HG03139 (cell line): ENCODE data around the gene GSTA3.
"Not testable (repeated sequence)": the region's sequence is repeated elsewhere in the genome, so short reads cannot be mapped to it uniquely, and the experiment has no call there.

Experiments used
- ATAC-seq: cut with Tn5 transposase; IDR thresholded peaks from one replicate; pipeline ENCODE4 v1.9.1; 2021; ENCODE audit not compliant: unreplicated experiment

The GSTA3 gene

DNA sequence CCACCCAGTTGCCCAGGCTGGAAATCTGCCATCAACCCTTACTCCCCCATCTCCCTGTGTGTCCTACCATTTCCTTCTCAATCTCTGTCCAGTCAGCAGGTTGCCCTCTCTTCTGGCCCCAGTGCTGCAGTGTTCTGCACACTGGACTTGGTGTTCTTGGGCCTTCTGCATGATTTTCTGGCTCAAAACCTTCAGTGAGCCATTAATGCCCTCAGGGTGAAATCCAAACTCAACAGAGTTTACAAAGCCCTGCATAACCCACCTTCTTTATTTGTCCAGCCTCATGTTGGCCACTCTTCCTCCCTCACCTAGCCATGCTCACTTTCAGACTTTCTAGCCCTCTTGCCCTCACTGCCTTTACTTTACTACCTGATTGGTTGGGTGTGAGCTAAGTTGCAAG, 5.0 kb upstream of the GSTA3 start:
- ATAC-seq: no peak

DNA sequence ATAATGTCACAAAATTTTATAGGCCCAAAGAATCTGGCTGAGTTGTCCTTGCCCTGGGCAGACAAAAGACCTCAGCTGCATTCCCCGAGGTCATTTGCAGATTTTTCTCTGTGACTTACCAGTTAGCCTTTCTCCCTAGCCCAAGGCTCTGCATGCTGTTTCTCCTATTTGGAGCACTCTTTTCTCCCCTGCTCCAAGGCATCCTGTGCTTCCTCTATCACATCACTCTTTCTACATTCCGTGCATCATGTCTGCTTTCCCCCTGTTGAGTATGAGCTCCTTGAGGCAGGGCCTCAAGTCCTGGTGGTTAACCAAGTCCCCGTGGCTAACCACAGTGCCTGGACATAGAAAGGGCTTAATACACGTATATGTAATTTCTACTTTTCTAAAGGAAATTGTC, 593 bp upstream of the GSTA3 start:
- no peak for ATAC-seq

DNA sequence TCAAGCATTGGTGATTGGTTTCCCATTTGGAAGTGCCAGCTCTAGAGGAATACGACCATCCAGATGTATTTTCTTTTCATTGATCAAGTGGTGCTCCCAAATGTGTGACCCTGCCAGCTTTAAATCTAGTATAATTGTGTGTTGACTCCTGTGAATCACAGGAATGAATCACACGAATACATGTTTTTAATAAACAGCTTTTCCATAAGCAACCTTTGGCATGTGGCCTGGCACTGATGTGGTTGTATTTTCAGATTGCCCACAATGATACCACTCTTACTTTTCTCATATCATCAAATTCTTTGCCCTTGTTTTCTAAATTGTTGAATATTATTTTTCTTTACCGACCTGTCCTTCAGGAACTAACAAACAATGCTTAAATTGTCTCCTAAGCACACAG, 367 bp downstream of the GSTA3 start:
- ATAC-seq: no peak

DNA sequence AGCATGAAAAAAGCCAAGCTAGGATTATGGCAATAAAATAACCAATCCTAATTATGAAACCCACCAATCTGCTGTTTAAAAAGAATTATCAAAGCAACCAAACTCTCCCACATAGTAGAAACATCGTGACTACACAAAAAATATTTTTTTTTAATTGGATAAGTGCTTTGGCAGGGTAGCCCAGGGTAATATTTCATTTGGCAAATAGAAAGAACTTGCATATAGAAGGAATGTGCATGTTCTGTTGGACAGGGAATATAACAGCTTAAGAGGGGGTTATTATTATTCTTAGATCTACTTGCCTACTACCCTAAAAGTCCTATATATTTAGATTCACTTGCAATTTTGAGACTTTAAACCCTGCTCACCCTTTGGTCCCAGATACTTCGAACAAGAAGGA, 972 bp downstream of the GSTA3 start:
- no peak for ATAC-seq

DNA sequence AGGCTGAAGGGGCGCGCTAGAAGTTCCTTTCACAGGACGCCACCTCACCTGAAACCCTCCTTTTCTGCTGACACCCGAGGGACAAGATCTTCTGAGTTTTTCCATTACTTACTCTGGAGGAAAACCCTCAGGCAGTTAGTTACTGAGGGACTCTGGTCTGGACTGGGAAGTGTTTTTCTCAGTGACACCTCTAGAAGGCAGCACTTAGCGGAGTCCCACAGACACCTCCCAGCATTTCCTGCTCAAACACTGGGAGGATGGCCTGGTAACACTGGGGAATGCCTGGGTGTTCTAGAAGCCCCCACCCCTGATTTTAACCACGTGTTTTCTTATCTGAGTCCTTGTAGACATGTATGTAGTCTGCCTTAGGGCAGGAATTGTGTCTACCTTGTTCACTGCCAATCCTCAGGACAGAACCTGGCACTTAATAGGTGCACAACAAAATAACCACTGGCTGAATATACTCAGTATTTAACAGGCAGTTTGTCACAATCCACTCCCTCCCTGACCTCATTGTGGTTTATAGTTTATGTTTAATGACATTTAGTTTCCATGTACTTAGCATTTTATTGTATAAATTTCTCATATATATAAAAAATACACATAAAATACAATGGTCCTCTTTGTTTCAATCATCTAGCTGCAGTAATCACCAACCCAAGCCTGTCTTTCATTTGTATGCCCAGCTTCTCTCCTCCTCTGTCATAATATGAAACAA, 4.8 kb downstream of the GSTA3 start:
- ATAC-seq: no peak

DNA sequence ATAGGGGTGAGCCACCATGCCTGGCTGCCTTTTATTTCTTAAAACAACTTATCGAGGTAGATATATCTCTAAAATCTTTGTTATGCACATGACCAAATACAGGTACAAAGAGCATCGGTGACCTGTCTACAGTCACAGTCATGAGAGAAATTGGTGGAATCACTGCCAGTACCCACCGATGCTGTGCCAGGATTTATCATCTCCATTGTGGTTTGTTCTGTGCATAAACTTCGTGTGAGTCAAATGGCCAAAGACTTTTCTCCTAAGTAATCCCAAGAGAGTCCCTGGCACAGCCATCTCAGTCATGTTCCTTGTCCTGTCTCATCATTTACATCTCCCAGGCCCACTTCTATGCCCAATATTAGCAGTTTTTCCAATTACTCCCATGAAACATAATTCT, 9.0 kb downstream of the GSTA3 start:
- no peak for ATAC-seq

DNA sequence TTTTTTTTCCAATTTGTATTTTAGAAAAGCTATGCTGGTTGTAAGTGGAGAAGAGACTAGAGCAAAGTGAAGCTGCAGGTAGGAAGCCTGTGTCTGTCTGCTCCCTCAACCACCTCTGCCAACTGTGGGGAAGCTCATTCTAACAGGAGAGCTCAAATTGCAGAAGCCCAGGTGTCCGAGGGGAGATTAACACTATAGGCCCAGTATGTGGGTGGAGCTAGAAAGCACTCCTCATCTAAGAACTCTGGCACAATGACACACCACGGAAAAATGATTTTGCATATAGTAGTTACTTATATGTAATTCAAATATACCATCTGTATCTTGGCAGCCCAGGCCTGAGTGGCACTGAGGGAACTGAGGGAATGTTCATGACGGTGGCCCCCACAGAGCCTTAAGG, 13.7 kb downstream of the GSTA3 start:
- not testable (repeated sequence) for ATAC-seq

DNA sequence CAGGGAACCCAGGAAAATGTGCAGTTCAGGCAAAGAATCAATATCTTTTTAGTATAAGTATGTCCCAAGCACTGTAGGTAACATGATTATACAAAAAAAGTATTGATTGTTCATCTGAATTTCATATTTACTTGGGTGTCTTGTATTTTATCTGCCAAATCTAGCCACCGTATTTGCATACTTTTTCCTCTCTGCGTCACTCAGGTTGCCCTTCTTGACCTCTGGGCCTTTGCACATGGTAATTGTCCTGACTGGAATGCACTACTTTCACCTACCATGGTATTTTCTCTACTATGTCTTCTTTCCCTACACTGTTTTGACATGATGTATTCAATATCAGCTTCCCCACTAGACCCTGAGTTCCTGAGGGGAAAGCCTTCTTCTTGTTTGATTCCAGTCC, 15.2 kb downstream of the GSTA3 start:
- no peak for ATAC-seq

DNA sequence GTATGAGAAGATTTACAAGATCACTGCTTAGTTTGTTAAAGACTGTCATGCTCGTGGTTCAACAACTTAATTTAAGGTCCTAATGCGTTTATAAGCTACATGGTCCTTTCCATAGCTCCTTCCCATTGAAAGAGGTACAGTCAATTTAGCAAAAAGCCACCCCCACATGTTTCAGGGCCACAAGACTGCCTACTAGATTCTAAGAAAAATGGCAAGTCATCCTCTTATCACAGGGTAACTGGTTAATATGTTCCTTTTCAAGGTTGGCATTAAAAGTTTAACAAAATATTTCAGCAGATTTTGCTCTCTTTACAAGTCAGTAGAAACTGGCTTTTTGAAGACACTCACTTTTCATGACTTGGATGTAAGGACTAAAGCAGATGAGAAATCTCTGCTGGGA, 15.7 kb downstream of the GSTA3 start:
- no peak for ATAC-seq

DNA sequence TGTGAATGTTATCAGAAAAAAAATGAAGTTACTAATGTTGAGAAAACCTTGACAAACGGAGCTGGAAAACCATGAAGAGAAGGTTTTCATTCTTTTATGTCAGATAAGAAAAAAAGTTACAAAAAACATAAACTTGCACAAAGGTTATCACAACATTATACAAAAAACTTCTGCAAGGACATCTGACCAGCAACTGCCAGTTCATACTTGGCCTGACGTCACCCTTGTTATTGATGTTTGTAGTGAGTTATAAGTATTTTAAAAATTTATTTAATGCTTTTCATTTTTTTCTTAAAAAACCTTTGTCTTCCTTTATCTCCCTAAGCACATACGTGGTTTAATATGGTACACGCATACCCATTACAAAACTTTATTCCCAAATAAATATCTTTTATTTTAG, 16.3 kb downstream of the GSTA3 start:
- ATAC-seq: no peak

DNA sequence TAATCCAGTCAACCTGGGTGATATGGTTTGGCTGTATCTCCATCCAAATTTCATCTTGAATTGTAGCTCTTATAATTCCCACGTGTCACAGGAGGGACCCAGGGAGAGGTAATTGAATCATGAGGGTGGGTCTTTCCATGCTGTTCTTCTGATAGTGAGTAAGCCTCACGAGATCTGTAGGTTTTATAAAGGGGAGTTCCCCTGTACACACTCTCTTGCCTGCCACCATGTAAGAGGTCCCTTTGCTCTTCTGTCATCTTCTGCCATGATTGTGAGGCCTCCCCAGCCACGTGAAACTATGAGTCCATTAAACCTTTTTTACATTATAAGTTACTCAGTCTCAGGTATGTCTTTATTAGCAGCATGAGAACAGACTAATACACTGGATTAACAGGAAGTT, 19.5 kb downstream of the GSTA3 start:
- ATAC-seq: no peak

DNA sequence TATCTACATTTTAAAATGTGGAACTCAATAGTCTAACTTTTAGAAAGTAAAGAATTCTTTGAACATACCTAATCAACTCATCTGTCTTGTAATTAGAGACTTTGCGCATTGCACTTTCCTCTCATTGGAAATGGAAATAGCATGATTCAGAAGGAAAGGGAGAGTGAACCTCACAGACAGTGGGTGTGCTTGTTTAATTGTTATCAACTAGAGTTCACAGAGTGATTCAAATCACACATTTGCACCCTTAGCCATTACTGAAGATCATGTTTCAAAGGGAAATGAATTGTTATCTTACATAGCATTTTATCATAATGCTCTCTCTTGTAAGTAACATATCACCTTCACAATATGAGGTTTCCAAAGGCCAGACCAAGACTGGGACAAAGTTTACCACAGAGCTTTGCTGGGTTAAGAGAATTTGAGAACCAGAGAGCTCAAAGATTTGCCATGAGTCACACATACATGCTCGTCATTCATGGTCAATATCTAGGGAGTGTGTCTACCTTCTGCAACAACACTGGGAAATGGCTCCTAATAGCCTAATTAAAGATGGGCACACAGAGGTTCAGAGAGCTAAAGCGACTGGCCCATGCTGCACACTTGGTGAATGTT, 21.5 kb downstream of the GSTA3 start:
- no peak for ATAC-seq

DNA sequence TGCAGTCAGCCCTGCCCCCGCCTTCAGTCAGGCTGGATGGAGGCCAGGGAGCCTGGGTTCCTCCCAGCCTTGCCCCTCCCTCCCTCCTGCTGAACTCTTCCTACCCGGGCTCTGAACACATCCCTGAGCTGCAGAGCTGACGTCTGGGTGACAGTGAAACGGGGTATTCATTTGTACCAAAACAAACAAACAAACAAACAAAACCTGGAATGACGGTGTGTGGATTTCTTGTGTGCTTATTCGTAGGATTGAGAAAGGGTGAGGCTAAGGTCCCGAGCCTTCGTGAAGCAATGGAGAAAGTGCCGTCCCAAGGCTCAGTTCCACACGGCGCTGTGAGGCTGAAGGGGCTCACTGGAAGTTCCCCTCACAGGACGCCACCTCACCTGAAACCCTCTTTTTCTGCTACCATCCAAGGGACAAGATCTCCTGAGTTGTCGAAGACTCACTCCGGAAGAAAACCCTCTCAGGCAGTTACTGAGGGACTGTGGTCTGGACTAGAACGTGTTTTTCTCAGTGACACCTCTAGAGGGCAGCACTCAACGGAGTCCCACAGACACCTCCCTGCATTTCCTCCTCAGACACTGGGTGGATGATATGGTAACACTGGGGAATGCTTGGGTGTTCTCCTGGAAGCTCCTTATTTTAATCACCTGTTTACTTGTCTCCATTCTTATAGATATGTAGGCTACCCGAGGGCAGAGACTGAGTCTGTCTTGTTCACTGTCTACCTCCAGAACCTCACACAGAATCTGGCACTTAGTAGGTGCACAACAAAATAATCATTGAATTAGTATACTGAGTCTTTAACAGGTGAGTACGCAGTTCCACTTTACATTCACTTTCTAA, 27.3 kb downstream of the GSTA3 start:
- peak; percentile 99 for ATAC-seq

DNA sequence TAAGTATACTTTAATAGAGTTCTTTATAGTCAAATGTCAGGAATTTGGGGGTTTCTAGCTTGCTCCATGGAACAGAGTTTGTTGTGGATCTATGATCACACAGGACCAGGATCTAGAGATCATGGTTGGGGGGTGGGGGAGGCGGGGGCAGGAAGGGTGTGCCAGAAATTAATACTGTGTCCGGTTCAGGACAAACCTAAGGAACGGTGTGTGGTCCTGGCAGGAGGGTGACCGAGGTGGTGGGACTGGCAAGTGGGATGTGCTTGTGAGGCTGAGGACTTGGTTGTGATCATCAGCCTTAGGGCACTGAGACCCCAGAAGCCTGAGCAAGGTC, 27.9 kb downstream of the GSTA3 start:
- ATAC-seq: no peak

DNA sequence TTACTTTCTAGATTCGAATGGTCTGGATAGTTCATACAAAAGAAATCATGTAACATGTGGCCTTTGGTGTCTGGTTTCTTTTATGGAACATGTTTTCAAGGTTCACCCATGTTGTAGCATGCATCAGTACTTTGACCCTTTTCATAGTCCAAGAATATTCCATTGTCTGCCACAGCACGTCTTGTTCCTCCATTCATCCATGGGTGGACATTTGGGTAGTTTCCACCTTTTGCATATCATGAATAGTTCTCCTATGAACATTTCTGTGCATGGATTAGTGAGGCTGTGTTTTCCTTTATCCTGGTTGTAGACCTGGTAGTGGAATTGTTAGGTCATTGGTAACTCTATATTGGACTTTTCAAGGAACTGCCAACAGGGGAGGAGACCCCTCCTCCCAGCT, 31.7 kb downstream of the GSTA3 start:
- no peak for ATAC-seq

DNA sequence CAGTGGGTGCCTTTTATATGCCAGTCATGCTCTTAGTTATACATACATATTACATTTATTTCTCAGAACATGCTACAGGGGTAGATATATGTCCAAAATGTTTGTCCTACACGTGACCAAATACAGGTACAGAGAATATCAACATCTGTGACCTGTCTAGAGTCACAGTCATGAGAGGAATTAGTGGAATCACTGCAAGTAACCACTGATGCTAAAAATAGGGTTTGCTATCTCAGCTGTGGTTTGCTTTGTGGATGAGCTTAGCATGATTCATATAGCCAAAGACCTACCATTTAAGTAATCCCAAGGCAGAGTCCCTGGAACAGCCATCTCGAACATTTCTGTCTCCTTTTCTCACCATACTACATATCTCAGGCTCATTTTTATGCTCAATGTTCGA, 32.3 kb downstream of the GSTA3 start:
- ATAC-seq: no peak

DNA sequence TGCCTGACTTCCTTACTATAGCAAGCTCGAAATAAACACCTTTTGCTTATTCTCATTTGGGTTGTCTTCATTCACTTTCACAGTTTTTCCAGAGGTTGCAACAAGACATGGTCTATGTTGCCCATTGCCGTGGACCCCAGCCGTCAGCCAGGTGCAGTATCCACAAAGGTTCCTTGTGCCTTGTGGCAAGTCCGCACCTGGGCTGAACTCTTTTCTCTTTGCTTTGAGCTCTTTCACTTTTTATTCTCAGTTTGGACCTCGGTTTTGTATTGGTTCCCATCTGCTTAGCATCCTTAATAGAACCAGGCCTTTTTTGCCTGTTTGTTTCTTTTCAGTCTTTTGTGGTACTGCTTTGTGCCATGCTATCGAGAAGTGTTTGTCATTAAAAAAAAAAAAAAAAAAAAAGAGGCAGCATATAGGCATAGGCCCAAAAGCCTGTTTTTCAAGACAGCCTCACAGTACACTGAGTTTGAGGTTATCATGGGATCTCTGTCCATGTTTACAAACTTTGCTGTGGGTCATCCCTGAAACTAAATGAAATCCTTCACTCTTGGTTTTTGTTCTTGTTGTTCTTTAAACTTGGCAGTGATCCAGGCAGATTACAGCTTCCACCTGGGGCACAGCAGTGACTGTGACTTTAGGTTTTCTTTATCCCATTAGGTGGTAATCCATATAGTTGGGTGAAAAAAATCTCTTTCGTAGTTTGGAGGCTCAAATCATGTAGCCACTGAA, 33.3 kb downstream of the GSTA3 start:
- ATAC-seq: no peak

DNA sequence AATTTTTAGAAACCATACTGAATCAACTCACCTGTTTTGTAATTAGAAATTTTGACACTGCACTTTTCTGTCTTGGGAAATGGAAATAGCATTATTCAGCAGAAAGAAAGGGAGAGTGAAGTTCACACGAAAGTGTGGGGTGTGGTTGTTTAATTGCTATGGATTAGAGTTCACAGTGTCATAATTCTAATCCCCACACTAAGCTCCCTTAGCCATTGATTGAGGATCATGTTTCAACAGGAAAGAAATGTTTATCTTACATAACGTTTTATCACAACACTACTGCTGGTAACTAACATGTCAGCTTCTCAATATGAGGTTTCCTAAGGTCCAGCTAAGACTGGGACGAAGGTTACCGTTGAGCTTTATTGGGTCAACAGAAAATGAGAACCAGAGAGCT, 37.5 kb downstream of the GSTA3 start:
- ATAC-seq: no peak

DNA sequence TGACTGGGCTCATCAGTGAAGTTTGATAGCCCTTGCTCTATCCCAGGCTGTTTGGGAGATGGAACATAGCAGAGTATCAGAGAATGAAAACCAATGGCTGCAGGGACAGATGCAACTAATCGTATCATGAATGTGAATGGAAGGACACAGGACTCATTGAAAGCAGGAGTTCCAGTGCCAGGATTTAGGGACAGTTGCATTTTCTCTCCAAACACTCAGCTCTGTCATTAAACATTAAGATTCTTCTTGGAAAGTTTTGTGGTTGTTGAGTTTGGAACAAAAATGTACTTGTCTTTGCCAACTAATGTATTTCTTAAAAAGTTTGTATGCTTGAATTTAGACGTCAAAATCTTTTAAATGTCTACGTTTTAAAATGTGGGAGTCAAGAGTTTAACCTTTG, 37.9 kb downstream of the GSTA3 start:
- ATAC-seq: no peak

DNA sequence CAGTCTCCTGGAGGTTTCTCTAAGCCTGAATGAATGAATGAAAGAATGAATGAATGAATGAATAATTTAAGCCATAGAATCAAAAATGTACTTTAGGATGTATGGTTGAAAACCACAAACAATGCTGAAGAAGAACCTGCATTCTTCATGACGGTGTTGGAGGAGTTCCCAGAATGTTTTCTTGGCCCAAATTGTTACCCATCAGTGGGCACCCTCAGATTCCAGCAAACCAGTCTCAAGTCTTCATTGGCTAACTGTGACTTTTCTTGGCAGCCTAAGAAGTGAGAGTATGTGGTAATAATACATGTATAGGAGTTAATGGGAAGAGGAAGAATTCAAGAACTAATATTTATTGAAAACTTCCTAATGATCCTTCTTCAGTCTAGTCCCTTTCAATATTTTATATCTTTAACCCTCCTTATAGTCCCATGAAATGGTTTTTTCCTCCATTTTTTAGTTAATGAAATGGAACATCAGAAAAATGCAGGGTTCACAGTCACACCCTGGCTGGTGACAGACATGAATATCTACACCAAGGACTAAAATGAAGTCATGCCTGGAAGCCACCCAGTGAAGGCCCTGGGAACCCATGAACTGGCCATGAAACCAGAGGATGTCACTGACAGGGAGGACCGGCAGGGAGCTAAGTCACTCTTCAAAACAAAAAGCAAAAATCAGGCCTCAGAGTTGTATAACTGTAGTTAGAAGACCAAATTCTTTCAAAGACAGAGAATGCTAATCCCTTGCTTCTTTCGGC, 39.0 kb downstream of the GSTA3 start:
- ATAC-seq: not testable (repeated sequence)

DNA sequence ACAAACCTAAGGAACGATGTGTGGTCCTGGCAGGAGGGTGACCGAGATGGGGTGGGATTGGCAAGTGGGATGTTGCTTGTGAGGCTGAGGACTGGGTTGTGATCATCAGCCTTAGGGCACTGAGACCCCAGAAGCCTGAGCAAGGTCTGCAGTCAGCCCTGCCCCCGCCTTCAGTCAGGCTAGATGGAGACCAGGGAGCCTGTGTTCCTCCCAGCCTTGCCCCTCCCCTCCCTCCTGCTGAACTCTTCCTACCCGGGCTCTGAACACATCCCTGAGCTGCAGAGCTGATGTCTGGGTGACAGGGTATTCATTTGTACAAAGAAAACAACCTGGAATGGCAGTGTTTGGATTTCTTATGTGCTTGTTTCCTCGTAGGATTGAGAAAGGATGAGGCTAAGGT, 40.6 kb downstream of the GSTA3 start:
- not testable (repeated sequence) for ATAC-seq
